Measurements from ENCODE around the gene RANBP1.

The RANBP1 gene

DNA sequence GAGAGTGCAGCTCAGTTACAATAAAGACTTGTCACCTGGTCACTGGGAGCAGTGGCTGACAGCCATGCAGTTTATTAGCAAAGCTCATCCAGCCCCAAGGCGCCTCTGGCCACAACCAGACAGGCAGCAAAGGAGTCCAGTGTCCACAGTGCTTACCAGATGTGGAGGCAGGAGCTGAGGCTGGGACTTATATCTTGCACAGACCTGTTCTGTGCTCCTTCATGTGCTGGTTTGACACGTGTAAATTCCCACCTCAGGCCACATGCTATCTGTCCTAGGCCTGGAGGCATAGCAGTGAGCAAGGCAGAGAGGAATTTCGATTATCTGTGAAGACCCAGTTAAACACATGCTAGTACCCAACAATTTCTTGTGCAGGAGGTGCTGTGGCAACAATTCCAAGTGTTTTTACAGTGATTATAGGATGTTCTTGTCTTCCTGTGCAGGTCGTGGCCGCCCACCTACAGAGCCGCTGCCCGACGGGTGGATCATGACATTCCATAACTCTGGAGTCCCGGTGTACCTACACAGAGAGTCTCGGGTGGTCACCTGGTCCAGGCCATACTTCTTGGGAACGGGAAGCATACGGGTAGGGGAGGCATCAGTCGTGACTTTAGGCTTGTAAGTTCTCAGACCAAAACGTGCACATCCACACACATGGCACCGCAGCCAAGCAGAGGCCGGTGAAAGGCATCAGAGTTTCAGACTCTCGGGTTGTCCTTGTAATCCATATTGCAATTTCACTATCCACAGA is 26.5 kb upstream of the RANBP1 start:
- no peak for DNase-seq (ENCODE audit: low read depth)

DNA sequence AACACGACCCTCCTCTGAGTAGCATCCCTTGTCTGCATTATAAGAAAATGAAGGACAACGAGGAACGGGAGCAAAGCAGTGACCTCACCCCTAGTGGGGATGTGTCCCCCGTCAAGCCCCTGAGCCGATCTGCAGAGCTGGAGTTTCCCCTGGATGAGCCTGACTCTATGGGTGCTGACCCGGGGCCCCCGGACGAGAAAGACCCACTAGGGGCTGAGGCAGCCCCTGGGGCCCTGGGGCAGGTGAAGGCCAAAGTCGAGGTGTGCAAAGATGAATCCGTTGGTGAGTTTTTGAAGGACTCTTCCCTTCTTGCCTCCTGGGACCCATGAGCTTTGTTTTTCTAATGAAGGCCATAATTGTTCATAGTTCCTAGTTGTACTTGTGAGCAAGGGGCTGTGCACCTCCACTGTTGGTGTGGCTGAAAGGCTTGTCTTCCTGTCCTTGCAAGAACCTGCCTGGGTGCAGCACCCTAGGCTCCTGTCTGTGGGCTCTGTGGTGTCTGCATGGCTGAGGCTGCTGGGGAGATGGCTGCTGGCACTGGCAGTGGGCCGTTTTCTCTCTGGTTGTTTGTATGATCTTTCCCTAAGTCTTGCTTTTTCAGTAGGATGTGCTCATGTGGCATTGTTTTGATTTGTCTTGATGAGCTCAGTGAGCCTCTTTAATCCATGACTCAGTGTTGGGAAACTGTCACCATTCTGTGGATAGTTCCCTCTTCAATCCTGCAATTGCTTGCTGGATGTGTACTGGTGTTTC is 25.8 kb upstream of the RANBP1 start:
- no peak for DNase-seq (ENCODE audit: low read depth)

DNA sequence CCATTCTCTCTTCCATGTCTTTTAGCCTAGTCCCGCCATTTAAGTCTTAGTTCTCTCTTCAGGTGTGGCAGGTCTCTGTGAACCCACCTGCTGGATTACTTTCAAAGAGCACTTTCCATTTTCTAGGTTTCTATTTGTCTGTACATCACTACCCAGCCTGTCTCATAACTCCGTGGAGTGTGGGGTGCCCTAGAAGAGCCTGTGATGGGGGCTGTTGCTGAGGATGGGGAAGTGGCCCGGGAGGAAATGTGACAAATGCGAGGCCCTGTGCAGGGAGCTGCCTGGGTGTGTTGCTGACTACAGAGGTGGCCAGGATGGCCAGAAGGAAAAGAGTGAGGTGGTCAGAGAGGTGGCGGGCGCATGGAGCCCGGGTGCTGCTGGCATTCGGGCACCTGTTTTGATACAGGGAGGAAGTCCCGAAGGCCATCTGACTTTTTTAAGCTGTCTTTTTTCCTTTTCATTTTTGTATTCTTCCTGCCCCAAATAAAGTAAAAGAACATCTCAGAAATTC is 25.1 kb upstream of the RANBP1 start:
- no peak for DNase-seq (ENCODE audit: low read depth)

DNA sequence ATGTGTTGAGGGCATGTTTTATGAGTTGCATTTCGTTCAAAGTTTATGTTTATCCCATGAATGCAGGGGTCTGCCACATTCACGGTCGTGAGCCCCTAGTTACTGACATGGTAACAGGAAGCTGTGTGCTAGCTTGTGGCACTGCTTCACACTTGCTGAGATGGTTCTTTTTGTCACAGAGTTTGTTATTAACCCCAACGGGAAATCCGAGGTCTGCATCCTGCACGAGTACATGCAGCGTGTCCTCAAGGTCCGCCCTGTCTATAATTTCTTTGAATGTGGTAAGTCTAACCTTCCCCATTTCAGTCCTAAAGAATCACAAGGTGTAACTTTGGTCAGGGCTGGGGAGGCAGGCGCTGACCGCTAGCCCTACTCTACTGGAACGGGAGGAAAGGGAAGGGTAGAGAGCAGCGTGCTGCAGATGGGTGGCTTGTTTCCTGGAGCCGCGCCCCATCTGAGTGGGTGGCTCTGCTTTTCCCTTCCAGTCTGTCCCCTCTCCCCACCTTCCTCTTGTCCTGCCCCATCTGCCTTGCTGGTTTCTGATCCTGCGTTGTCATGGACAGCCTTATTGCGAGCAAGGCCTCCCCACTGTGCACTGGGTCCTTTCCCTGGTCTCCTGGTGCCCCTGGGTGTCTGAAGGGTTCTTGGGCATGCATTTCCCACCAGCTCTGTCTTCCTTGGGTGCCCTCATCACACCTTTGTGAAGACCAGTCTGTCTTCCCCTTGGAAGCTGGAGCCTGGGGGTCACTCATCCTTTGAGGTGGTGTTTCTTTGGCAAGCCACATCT is 24.0 kb upstream of the RANBP1 start:
- no peak for DNase-seq (ENCODE audit: low read depth)

DNA sequence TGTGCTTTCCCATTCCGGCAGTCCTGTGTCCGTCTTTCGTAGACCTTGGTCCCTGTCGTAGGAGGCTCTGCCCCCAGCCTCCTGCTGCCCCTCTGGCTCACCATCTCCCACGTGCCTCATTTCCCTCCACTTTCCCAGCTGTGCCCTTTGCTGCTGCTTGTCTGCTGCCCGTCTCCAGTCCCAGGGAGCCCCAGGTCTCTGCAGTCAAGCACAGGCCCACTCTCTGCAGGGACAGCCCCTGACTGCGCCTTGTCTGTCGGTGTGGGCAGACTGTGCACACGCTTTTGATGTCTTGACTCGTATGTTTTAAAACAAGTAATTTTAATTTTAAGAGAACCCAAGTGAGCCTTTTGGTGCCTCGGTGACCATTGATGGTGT is 23.4 kb upstream of the RANBP1 start:
- DNase-seq (ENCODE audit: low read depth), result no peak

DNA sequence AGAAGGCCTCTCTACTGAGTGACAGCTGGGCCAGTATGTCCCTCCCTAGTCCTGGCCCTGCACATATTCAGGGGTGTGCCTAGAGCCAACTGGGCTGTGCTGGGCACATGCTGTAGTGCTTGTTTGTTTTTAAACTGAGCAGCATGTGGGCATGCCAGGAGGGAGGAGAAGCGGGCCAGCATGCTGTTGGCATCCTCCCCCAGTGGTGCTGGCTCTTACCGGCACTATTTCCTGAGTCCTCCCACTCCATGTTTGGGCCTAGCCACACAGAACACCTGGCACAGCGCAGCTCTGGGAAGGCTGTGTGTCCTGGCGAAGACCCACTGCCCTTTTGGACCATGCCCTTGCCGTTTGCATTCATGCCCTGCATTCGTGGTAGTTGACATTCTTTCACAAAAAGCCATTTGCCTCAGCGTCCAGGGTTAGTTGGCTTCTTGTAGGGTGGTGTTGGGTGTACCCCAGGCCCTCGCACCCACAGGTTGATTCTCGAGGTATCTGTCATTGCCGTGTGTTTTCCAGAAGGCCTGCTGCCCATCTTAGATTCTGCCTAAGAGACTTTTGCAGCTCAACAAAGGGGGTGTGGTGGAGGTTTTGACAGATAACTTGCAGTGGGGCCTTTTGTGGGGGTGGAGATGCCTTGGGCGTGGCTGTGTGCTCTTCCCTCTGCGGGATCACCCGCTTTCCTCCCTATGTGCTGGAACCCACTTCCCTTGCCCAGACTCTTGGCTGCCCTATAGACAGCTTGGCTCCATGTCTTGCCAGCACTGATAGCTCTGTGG is 22.3 kb upstream of the RANBP1 start:
- DNase-seq (ENCODE audit: low read depth), result no peak

DNA sequence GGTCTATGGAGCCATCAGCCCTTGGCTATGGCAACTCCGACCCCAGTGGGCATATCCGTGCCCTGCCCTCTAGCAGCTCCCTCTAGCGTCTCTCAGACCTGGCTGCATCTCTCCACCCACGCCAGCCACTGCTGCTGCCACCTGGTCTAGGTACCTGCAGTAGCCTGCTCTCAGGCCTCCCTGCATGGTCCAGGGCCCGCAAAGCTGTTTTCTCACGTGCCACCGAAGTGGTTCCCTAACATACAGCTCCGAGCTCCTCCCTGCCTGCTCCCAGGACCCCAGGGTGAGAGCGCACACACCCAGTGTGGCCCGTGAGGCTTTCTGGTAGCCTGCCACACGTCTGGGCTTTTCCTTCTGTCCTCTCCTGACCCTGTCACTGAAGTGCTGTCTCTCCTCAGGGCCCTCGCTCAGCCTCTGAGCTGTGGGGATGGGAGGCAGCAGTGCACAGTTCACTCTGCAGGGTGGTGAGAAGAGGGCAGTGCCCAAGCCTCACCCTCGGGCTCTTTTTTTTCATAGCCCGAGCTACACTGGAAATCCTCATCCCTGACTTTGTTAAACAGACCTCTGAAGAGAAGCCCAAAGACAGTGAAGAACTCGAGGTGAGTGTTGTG is 21.6 kb upstream of the RANBP1 start:
- DNase-seq (ENCODE audit: low read depth), result no peak

DNA sequence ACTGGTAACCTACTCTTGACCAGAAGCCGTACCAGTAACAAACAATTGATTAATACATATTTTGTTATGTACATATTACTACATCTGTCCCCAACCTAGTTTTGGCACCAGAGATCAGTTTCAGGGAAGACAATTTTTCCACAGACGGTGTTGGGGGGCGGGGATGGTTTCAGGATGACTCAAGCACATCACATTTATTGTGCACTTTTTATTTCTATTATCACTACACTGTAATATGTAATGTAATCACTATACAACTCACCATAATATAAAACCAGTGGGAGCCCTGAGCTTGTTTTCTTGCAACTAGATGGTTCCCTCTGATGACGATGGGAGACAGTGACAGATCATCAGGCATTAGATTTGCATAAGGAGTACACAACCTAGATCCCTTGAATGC is 20.4 kb upstream of the RANBP1 start:
- DNase-seq (ENCODE audit: low read depth), result no peak

DNA sequence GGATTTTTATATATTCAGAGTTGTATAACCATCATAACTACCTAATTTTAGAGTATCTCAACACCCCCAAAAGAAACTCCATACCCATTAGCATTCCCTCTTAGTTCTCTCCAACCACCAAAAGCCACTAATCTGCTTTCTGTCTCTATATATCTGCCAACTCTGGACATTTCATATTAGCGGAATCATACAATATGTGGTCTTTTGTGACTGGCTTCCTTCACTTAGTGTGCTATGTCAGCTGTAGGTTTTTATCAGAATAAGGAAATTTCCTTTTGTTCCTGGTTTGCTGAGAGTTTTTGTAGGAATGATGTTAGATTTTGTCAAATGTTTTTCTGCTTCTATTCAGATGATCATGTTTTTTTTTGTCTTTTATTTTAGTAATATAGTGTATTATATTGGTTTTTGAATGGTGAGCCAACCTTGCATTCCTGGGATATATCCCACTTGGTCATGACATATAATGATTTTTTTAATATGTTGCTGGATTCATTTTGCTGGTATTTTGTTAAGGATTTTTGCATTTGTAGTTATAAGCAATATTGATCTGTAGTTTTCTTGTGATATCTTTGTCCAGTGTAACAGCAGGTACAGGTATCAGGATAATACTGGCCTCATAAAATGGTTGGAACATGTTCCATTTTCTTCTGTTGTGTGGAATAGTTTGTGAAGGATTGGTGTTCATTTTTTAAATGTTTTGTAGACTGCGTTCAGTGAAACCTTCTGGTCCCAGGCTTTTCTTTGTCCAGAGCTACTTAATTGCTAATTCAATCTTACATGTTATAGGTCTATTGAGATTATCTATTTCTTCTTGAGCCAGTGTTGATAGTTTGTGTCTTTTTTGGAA is 19.1 kb upstream of the RANBP1 start:
- DNase-seq (ENCODE audit: low read depth), result no peak

DNA sequence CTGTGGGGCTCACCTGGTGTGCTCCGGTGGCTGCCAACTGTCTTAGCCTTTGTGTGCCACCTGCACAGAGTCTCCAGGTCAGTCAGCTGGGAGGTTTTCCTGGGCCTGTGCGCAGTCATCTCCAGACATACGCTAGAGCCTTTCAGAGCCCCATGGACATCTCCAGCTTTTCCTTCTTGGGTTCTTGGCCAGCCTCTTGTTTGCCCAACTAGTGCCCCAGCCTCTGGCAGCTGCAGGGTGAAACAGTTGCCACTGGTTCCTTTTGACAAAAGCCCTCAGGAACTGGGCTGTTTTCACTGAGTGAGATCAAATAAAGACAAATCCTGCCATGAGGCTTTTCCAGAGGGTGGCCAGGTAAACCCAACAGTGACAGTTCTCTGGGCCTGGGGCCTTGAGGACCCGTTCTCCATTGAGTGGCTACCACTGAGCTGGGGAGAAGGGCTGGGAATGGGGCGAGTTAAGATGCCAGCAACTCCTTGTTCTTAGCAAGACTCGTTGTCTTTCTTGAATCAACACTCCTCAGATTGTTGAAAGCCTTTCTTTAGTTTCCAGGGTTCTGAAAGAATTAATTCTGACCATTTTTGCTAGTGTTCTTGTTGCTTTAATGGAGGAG is 16.7 kb upstream of the RANBP1 start:
- DNase-seq (ENCODE audit: low read depth), result no peak

DNA sequence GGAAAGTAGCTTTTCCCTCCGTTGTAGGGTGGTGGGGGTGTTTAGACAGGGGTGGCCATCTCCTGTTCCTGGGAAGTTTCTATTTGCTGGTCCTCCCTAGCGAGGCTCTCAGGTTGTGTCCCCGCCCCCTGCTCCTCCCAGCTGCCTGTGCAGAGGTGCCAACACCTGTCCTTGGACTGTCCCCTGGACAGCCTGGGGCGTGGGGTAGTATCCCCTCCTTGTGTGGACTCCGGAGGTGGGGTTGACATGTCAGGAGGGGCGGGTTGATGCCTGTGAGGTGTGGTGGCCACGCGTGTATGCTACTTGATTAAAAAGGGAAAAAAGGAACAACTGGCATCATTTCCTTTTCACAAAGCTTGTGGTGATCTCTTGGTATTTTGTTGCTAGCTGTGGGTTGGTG is 14.3 kb upstream of the RANBP1 start:
- no peak for DNase-seq (ENCODE audit: low read depth)

DNA sequence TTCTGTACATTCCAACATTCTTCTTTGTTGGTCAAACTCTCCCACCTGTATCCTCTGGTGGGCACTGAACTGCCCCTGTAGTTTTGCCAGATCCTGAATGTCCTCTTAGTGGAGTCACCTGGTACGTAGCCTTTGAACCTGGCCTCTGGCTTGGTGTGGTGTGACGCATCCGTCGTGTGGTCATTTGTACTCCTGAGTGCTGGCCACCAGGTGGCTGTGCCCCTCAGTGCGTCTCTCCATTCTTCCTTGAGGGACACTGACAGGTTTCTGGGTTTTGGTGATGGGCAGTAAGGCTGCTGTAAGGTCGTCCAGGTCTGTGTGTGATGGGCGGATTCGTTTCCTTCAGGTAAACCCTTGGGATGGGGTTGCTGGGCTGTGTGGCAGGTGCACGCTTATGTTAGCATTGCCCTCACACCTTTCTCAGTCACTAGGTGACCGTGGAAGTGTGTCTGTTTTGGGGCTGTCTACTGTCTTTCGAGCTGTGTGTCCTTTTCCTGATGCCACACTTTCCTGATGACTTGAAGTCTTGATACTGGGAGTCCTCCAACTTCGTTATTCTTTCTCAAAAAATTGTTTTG is 13.6 kb upstream of the RANBP1 start:
- no peak for DNase-seq (ENCODE audit: low read depth)

DNA sequence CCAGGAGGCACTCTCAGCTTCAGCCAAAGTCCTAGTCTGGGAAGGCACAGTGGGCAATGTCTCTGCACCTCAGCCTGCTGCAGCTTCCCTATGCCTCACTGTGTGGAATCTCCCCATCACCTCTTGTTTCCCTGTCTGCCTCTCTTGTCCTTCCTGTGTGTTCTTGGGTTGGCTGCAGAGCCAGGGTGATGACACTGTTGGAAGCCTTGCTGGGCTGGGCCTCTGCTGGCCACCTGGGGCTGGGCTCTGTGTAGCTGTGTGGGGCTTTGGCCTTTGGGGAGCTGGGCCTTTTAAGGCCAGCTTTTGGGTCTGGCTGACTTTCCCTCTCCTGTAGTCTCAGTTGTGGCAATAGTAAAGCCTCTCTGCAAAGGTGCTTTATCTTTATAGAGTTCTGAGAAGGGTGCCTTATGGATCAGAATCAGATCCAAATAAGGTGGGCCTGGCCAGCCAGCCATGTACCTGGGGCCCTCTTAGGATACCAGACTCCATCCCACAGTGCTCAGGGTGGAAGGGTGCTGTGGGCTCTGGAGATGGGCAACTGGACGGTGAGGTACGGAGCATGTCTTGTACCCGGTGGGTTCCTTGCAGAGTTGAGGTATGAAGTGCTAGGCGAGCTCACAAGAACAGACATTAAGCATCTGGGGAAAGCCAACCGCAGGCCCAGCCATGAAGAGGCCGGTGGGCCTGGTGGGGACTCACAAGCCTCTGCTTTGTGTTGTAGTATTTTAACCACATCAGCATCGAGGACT is 10.3 kb upstream of the RANBP1 start:
- no peak for DNase-seq (ENCODE audit: low read depth)

DNA sequence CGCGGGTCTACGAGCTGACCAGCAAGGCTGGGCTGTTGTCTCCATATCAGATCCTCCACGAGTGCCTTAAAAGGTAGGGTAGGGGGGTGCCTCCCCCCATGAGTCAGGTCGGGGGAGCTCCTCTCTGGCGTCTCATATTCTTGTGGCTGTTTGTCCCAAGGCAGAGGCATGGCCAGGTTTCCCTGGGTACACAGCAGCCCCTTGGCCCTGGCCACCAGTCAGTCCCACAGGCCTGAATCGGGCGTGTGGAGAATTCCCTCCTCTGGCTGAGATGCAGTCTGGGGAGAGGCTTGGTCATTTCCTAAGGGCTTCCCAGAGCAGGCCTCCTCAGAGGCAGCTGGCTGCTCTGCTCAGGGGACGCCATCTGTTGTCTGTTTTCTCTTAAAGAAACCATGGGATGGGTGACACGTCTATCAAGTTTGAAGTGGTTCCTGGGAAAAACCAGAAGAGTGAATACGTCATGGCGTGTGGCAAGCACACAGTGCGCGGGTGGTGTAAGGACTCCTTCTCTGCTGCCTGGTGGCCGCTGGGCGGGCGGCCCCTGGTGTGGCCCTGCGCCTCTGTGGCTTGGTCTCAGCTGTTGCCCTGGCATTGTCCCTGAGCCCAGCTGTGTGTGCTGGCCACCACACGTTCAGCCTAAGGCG is 9.6 kb upstream of the RANBP1 start:
- no peak for DNase-seq (ENCODE audit: low read depth)

DNA sequence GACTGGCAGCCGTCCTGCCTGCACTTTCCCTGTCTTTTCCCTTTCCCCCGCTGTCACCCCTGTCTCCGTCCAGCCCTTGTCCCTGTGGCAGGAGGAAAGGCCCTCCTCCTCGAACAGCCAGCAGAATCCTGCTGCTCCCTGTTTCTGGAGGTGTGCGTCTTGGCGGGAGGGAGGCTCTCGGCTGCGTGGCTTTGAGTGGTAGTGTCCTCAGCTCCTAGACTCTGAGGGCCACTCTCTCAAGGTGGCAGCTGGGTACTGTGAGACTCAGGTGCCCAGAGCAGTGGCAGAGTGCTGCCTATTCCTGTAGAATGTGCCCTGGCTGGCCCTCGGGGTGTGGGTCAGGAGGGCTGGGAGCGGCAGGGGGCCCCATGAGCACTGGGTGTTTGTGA is 9.1 kb upstream of the RANBP1 start:
- no peak for DNase-seq (ENCODE audit: low read depth)

DNA sequence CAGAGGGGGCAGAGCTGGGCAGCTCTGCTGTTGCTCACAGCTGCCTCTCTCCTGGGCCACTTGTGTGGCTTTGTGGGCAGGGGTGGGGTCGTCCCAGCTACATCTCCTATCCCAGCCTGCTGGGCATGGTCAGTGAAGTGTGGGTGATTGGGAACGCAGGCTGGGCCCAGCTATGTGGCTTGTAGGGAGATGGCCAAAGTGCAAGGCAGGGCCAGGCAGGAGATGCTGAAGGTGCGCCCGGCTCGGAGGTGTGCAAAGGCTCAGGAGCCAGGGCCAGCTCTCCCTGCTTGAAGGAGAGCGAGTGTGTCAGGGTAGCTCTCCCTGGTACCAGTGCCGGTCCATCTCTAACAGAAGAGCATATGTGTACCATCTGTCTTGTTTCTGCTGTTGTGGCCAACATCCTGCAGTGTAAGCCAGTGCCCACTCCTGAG is 8.4 kb upstream of the RANBP1 start:
- no peak for DNase-seq (ENCODE audit: low read depth)

DNA sequence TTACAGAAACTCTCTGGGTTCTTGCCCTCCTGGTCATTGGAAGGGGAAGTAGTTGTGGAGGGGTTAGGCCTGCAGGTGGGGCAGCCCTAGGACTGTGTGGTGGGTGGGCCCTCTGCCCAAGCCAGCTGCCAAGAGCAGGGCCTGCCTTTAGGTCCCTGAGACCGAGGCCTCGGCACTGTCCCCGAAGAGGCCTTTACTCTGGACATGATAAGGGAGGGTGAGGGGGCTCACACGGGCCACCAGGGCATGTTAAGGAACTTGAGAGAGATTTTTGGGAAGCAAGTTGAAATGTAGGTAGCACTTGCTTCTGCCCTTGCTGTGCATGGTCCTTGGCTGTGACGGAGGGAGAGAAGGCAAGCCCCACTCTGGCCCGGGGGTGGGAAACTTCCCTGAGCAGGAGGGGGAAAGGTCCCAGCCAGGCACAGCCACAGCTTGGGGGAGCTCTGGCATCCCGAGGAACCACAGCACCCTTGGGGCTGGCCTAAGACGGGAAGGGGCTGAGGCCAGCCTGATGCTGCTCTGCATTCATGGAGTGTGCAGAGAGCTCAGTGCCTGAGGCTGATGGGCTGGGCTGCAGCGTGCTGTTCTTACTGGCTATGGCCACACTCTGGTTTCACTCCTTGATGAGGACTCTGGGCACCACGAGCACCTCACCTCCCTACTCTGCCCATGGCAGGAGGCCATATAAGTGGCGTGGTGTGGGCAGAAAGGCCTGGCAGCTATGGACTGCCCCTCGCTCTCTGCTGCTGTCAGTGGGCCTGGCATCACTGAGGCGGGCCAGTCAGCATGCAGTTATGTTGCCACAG is 7.8 kb upstream of the RANBP1 start:
- DNase-seq (ENCODE audit: low read depth), result no peak

DNA sequence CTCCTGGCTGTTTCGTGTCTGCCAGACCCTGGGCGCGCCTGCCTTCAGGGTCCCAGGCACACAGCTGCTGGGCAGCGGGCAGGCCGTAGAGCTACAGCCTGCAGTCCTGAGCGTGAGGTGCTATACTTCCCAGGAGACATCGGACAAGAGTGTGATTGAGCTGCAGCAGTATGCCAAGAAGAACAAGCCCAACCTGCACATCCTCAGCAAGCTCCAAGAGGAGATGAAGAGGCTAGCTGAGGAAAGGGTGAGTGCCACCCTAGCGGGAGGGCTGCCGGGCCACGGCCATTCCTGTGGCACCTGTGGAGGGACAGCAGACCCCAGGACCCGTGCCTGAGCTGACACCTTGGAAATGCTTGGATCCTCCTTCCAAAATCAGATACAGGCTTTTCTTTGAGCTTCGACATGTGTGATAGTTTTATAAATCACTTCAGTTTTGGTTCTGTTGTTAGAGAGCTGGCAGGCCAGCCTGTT is 7.1 kb upstream of the RANBP1 start:
- DNase-seq (ENCODE audit: low read depth), result no peak

Measured in stimulated activated CD8-positive, alpha-beta memory T cell treated with anti-CD3 and anti-CD28 coated beads, Interleukin-7, amount 100 ng/mL, for 24 hours (primary cell).